OCI-LY1 (cell line): ENCODE data around the gene CACNB2.

Source experiments
- H2AFZ ChIP-seq: fragments of 200-600 bp; sonication (generic), shearing (Covaris generic); 2 replicates; pipeline ENCODE4 v1.6.0; 2014; ENCODE audit warnings: antibody characterized with exemption, mild to moderate bottlenecking, low read length
- H3F3A ChIP-seq: fragments of 200-600 bp; sonication (generic), shearing (Covaris generic); 2 replicates; pipeline ENCODE4 v1.6.0; 2014; ENCODE audit warnings: mild to moderate bottlenecking, antibody characterized with exemption, low read length, moderate library complexity; ENCODE audit not compliant: insufficient read depth
- H3K27ac ChIP-seq: fragments of 200-600 bp; sonication (generic); 2 replicates; pipeline ENCODE4 v1.5.1; 2014; ENCODE audit warnings: low read length, mixed run types, mild to moderate bottlenecking, low read depth; ENCODE audit not compliant: poor library complexity, severe bottlenecking
- H3K27me3 ChIP-seq: fragments of 200-600 bp; sonication (generic); 2 replicates; pipeline ENCODE4 v1.6.0; 2014; ENCODE audit warnings: antibody characterized with exemption, mild to moderate bottlenecking, low read length, moderate library complexity; ENCODE audit not compliant: insufficient read depth
- H3K36me3 ChIP-seq: fragments of 200-600 bp; sonication (generic); 2 replicates; pipeline ENCODE4 v1.6.1; 2014; ENCODE audit warnings: mild to moderate bottlenecking, antibody characterized with exemption, low read length, moderate library complexity, mixed read lengths; ENCODE audit not compliant: insufficient read depth
- H3K4me1 ChIP-seq: fragments of 200-600 bp; sonication (generic); 2 replicates; pipeline ENCODE4 v1.5.1; 2014; ENCODE audit warnings: mild to moderate bottlenecking, low read length, moderate library complexity; ENCODE audit not compliant: insufficient read depth, severe bottlenecking
- H3K4me2 ChIP-seq: fragments of 200-600 bp; sonication (generic), shearing (Covaris generic); 2 replicates; pipeline ENCODE4 v1.6.1; 2014; ENCODE audit warnings: low read length
- H3K4me3 ChIP-seq: fragments of 200-600 bp; sonication (generic); 2 replicates; pipeline ENCODE4 v1.5.1; 2014; ENCODE audit warnings: low read length, low read depth, mild to moderate bottlenecking, mixed read lengths; ENCODE audit not compliant: poor library complexity, severe bottlenecking
- H3K79me2 ChIP-seq: fragments of 200-600 bp; shearing (Covaris generic); 2 replicates; pipeline ENCODE4 v1.6.1; 2016; ENCODE audit warnings: mixed run types, low read length, mixed read lengths; ENCODE audit not compliant: insufficient read depth
- H3K9ac ChIP-seq: fragments of 200-600 bp; sonication (generic), shearing (Covaris generic); 2 replicates; pipeline ENCODE4 v1.6.1; 2014; ENCODE audit warnings: mild to moderate bottlenecking, low read length, mixed read lengths
- H3K9me2 ChIP-seq: fragments of 200-600 bp; sonication (generic), shearing (Covaris generic); 2 replicates; pipeline ENCODE4 v1.6.1; 2014; ENCODE audit warnings: low read depth, mild to moderate bottlenecking, low read length, mixed read lengths
- H3K9me3 ChIP-seq: fragments of 200-600 bp; shearing (Covaris generic); 2 replicates; pipeline ENCODE4 v1.6.1; 2014; ENCODE audit warnings: low read length, mixed read lengths
- H4K20me1 ChIP-seq: fragments of 200-600 bp; sonication (generic), shearing (Covaris generic); 2 replicates; pipeline ENCODE4 v1.6.0; 2016; ENCODE audit warnings: mild to moderate bottlenecking, low read length; ENCODE audit not compliant: insufficient read depth
- CTCF ChIP-seq: fragments of 200-600 bp; sonication (generic), shearing (Covaris generic); IDR thresholded peaks from 2 replicates; pipeline ENCODE4 v1.5.1; 2017; ENCODE audit warnings: mild to moderate bottlenecking, antibody characterized with exemption, low read length, moderate library complexity, mixed read lengths
- EZH2 ChIP-seq: fragments of 200-600 bp; sonication (generic), shearing (Covaris generic); IDR thresholded peaks from 2 replicates; pipeline ENCODE4 v1.8.0; 2017; ENCODE audit warnings: borderline replicate concordance, mixed run types, mild to moderate bottlenecking, antibody characterized with exemption, low read length, moderate library complexity, mixed read lengths

Gene CACNB2

GRCh38 chr10:18409599-18410397 lies 269.6 kb downstream of the CACNB2 start:
- peaks cover 58% of the 10 kb centered on the region for H3K4me1 ChIP-seq

DNA sequence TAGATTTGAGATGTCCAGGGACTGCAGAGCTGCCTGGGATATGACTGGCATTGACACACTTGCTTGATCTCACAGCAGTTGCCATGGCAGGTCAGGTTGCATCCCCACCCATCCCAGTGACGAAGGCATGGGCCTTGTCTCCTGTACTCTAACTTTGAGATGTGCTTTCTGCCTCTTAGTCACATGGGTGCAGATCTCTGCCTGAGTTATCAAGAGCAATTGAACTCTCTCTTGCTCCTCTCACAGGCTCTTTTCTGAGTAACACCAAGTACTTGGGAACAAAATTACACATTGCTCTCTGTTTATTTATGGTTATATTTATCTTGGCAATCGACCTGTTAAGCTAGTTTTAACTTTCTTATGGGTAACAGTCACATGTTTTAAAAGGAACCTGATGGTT lies 273.8 kb downstream of the CACNB2 start:
- Histone ChIP-seq H3K79me2 (no peaks in the 10 kb centered on the region), H3F3A (no peaks in the 10 kb centered on the region), H3K9me2 (no peaks in the 10 kb centered on the region), H3K4me1 (peaks cover 88% of the 10 kb centered on the region), H3K27me3 (no peaks in the 10 kb centered on the region), H3K27ac (peak overlapping the region; percentile 81), H4K20me1 (no peaks in the 10 kb centered on the region), H3K4me3 (no peak overlapping the region), H3K9me3 (no peaks in the 10 kb centered on the region), H3K36me3 (no peaks in the 10 kb centered on the region), H2AFZ (peak overlapping the region; percentile 72; the same call in 1 of the 2 replicates), H3K9ac (no peak overlapping the region), H3K4me2 (no peak overlapping the region)
- no peak for TF ChIP-seq EZH2
- TF ChIP-seq CTCF, result no peak

More at GRCh38 chr10:18409599-18410397, 269.6 kb downstream of the CACNB2 start:
- Histone ChIP-seq H3K36me3 (no peaks in the 10 kb centered on the region), H2AFZ (no peak overlapping the region), H3F3A (no peaks in the 10 kb centered on the region), H4K20me1 (no peaks in the 10 kb centered on the region), H3K4me3 (no peak overlapping the region), H3K9me3 (no peaks in the 10 kb centered on the region), H3K79me2 (no peaks in the 10 kb centered on the region), H3K27me3 (no peaks in the 10 kb centered on the region), H3K4me2 (no peak overlapping the region), H3K9me2 (no peaks in the 10 kb centered on the region), H3K27ac (peak overlapping the region; percentile 12), H3K9ac (no peak overlapping the region)
- no peak for TF ChIP-seq EZH2
- no peak for TF ChIP-seq CTCF

- Histone ChIP-seq H3F3A (no peaks in the 10 kb centered on the region), H3K9me3 (no peaks in the 10 kb centered on the region), H3K27ac (peak overlapping the region; percentile 56), H3K36me3 (no peaks in the 10 kb centered on the region), H3K4me2 (peak overlapping the region; percentile 18; the same call in 1 of the 2 replicates), H2AFZ (no peak overlapping the region), H3K79me2 (no peaks in the 10 kb centered on the region), H3K9me2 (no peaks in the 10 kb centered on the region), H3K9ac (no peak overlapping the region), H3K4me1 (peaks cover 70% of the 10 kb centered on the region), H3K27me3 (no peaks in the 10 kb centered on the region), H4K20me1 (no peaks in the 10 kb centered on the region), H3K4me3 (no peak overlapping the region)
- TF ChIP-seq CTCF (no peak), EZH2 (no peak)
Measured at GRCh38 chr10:18417950-18418527, 277.8 kb downstream of the CACNB2 start.
